Neuron (in vitro differentiated cells): ENCODE measurements around the gene NAIP.
"Not testable (repeated sequence)": the region's sequence is repeated elsewhere in the genome, so short reads cannot be mapped to it uniquely, and the experiment has no call there.

ENCODE experiments used
- H2AFZ ChIP-seq: one replicate; pipeline ENCODE4 v1.6.1; 2013; ENCODE audit warnings: low read depth, mild to moderate bottlenecking, inconsistent platforms, low read length, moderate library complexity
- H3K27me3 ChIP-seq: one replicate; pipeline ENCODE4 v1.6.1; 2013; ENCODE audit warnings: low read length; ENCODE audit not compliant: insufficient read depth
- H3K36me3 ChIP-seq: one replicate; pipeline ENCODE4 v1.6.1; 2013; ENCODE audit warnings: low read length; ENCODE audit not compliant: insufficient read depth
- H3K4me1 ChIP-seq: one replicate; pipeline ENCODE4 v1.6.1; 2013; ENCODE audit warnings: low read length; ENCODE audit not compliant: insufficient read depth
- H3K4me3 ChIP-seq: 2 replicates; pipeline ENCODE4 v1.5.1; 2013; ENCODE audit warnings: mild to moderate bottlenecking, low read length, moderate library complexity
- H3K9me3 ChIP-seq: one replicate; pipeline ENCODE4 v1.6.1; 2013; ENCODE audit warnings: low read length

Gene NAIP

DNA sequence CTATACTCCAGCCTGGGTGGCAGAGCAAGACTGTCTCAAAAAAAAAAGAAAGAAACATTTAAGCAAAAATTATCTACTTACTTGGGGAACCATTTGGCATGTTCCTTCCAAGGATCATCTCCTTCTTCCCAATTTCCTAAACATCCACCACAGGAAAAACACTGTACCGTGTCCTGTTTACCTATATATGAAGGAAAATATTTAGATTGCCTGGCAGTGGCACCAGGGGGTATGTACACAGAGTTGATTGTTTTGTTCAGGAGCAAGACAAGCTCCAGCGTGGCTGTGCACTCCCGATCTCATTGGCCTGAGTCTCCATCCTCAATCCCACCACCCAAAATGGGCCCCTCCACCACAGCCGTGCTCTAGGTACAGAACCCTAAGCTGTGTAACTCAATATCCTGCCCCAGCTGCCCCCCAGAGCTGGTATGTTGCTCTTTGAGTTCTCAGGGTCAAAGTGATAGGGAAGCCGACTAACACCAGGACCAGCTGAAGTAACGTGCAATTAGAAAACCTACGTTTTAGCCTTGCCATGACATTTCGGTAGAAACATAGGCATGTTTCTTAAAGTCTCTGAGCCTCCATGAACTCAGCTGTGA is 13.8 kb downstream of the NAIP start:
- Histone ChIP-seq H2AFZ (no peak overlapping the region), H3K4me1 (no peaks in the 10 kb centered on the region), H3K4me3 (no peak overlapping the region), H3K36me3 (no peaks in the 10 kb centered on the region), H3K27me3 (no peaks in the 10 kb centered on the region), H3K9me3 (no peaks in the 10 kb centered on the region)

DNA sequence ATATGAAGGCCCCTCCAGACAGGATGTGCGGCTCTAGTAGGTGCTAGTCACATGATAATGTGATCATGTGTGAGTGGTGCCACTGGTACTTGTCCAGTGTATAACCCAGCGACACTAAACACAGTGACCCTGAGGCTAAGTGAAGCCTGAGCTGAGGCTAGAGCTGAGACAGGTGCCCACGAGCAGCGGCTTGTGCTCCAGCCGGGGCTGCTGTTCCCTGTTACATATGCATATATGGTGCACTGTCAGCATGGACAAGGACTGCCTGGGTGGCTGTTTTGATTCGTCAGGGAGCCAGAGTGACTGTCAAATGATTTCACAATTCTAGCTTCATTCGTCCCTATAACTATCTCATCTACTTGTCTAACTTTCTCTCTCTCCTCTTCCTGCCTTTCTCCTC is 18.2 kb downstream of the NAIP start:
- not testable (repeated sequence) for H2AFZ ChIP-seq, H3K4me1 ChIP-seq, H3K27me3 ChIP-seq, H3K4me3 ChIP-seq, H3K9me3 ChIP-seq, H3K36me3 ChIP-seq

DNA sequence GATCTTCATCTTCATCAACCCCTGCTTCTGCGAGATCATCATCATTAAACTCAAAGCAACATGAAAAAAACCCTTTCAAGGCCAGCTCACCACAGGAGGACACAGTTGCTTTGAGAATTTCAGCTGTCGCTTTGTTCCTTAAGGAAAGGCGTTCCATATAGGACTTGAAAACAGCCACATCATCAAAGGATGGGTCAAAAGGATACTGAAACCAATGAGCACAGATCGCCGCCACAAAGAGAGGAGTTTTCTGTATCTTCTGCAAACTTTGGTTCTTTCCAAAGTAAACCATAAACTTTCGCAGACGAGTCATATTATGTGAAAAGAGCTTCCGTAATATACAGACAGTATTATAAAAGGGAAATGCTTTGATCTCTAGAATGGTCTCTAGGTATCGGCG is 40.3 kb downstream of the NAIP start:
- not testable (repeated sequence) for H3K4me3 ChIP-seq, H3K9me3 ChIP-seq, H2AFZ ChIP-seq, H3K36me3 ChIP-seq, H3K4me1 ChIP-seq, H3K27me3 ChIP-seq

DNA sequence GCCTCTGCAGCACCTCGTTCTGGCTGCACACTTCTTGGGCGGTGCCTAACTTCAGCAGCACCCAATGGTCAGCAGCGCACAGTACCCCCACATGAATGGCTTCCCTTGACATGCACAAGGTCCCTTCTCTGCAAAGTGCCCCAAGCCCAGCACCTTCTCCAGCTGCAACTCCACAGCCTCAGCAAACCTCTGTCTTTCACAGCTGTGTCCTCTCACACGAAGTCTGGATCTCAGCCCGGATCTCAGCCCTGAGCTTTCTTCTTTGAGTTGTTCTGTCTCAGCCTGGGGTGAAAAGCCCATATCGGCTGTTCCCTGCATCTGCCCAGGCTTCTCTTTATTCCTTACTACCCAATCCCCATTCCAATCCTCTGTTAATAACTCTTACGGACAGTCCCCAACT is 57.9 kb downstream of the NAIP start:
- H2AFZ ChIP-seq, H3K9me3 ChIP-seq, H3K27me3 ChIP-seq, H3K4me1 ChIP-seq, H3K4me3 ChIP-seq, H3K36me3 ChIP-seq: not testable (repeated sequence)

DNA sequence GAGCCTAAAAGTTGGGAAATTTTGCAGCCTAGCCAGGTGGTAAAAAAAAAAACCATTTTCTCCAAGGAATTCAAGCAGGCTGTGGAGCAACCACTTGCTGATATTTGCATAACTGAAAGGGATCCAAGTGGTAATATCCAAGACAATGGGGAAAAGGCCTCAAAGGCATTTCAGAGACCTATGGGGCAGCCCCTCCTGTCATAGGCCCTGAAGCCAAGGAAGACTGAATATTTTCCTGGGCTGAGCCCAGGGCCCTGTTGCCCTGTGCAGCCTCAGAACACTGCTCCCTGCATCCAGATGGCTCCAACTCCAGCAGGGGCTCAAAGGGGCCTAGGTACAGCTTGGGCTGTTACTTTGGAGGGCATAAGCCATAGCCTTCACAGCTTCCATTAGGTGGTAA is 60.6 kb downstream of the NAIP start:
- not testable (repeated sequence) for H2AFZ ChIP-seq, H3K27me3 ChIP-seq, H3K4me3 ChIP-seq, H3K9me3 ChIP-seq, H3K36me3 ChIP-seq, H3K4me1 ChIP-seq

DNA sequence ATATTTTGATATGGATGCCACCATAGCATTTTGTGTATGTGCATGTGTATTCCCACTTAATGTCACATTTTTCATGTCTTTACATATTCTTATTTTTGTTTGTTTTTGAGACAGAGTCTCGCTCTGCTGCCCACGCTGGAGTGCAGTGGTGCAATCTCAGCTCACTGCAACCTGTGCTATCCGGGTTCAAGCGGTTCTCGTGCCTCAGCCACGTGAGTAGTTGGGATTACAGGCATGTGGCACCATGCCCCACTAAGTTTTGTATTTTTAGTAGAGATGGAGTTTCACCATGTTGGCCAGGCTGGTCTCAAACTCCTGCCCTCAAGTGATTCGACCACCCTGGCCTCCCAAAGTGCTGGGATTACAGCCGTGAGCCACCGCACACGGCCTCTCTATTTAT is 72.1 kb downstream of the NAIP start:
- not testable (repeated sequence) for H3K27me3 ChIP-seq, H3K4me3 ChIP-seq, H3K9me3 ChIP-seq, H3K4me1 ChIP-seq, H3K36me3 ChIP-seq, H2AFZ ChIP-seq

DNA sequence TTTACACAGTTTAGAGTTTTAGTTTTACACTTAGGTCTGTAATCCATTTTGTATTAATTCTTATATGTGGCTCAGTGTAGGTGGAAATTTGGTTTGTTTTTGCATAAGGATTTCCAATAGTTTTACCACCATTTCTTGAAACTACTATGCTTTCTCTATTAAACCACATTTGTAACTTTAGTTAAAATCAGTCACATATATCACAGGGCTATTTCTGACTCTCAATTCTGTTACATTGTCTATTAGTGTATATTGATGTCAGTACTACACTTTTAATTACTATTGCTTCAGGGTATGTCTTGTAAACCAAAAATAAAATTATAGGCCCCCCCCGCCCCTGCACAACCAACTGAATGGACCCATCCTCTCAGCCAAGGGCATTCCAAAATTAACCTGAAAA is 92.6 kb downstream of the NAIP start:
- not testable (repeated sequence) for H3K4me1 ChIP-seq, H3K27me3 ChIP-seq, H2AFZ ChIP-seq, H3K36me3 ChIP-seq, H3K9me3 ChIP-seq, H3K4me3 ChIP-seq

DNA sequence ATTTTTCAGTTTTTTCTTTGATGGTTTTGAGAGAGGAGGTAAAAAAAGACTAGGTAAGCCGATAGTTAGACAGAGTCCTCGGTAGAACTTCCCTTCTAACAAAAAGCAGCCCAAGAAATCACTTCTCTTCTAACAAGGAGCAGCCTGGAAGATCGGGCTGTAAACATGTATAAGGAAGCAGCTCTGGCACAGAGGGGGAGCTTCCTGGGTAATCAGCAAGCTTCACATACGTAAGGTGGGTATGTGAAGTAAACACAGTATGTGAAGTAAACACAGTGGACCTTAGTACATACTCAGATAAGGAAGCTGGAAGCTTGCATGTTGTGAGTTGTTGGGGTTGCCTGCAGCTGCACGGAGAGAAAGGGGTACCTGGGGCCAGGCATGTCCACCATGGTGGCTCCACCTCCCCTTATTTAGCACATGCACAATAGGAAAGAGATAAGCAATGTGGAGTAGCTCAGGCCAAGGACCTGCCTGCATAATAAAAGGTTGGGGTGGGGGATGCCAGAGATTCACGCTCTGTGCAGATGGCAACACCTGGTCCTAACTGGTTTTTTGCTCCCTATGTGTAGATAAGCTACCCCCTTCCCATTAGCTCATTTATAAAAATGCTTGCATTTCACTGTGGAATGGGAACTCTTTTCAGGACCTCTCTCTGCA is 93.3 kb downstream of the NAIP start:
- H3K27me3 ChIP-seq, H3K4me1 ChIP-seq, H2AFZ ChIP-seq, H3K9me3 ChIP-seq, H3K36me3 ChIP-seq, H3K4me3 ChIP-seq: not testable (repeated sequence)

DNA sequence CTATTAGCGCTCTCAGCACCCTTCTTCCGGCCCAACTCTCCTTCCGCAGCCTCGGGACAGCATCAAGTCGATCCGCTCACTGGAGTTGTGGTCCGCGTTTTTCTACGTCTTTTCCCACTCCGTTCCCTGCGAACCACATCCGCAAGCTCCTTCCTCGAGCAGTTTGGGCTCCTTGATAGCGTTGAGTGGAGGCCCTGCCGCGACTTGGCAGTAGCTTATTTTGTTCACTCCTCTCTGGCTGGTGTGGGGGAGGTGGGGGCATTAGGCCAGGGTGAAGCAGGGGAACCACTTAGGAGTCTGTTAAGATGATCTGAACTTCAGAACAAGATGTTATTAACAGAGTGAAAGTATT is 100.0 kb downstream of the NAIP start:
- not testable (repeated sequence) for H3K27me3 ChIP-seq, H3K36me3 ChIP-seq, H3K9me3 ChIP-seq, H3K4me3 ChIP-seq, H3K4me1 ChIP-seq, H2AFZ ChIP-seq
